HEK293T (cell line): ENCODE data around the gene ST8SIA2.
"Not testable (repeated sequence)": the region's sequence is repeated elsewhere in the genome, so short reads cannot be mapped to it uniquely, and the experiment has no call there.

ENCODE experiments used
- CTCF ChIA-PET: fragments of 350-600 bp; formaldehyde crosslinking; extraction: SDS; loops from one replicate; lab custom pipeline; 2021; ENCODE audit warnings: antibody characterized with exemption, inconsistent platforms; lab: Yijun Ruan, JAX
- POLR2A ChIA-PET: fragments of 350-600 bp; formaldehyde crosslinking; extraction: SDS; loops from one replicate; lab custom pipeline; 2020; ENCODE audit warnings: antibody characterized with exemption, inconsistent platforms; lab: Yijun Ruan, JAX
- DNase-seq: peaks from one replicate; pipeline ENCODE4 v3.0.0; 2012; ENCODE audit warnings: mixed read lengths; ENCODE audit errors: extremely low spot score
- ARNT ChIP-seq: fragments of 450-650 bp; IDR thresholded peaks from 2 replicates; pipeline ENCODE4 v1.6.1; 2017; ENCODE audit warnings: mild to moderate bottlenecking
- BHLHE40 ChIP-seq: fragments of 450-650 bp; IDR thresholded peaks from 2 replicates; pipeline ENCODE4 v1.6.1; 2016; ENCODE audit warnings: mild to moderate bottlenecking, moderate library complexity, borderline replicate concordance
- CTBP1 ChIP-seq: fragments of 450-650 bp; IDR thresholded peaks from 2 replicates; pipeline ENCODE4 v1.6.1; 2016; ENCODE audit warnings: borderline replicate concordance
- ELF4 ChIP-seq: fragments of 450-650 bp; IDR thresholded peaks from 2 replicates; pipeline ENCODE4 v1.6.1; 2017; ENCODE audit warnings: antibody characterized with exemption
- FOXA1 ChIP-seq: fragments of 450-650 bp; IDR thresholded peaks from 2 replicates; pipeline ENCODE4 v1.6.1; 2016; ENCODE audit warnings: mild to moderate bottlenecking
- FOXK2 ChIP-seq: fragments of 450-650 bp; IDR thresholded peaks from 2 replicates; pipeline ENCODE4 v1.6.1; 2016; ENCODE audit warnings: mild to moderate bottlenecking
- FOXM1 ChIP-seq: fragments of 450-650 bp; IDR thresholded peaks from 2 replicates; pipeline ENCODE4 v1.6.1; 2017; ENCODE audit warnings: mild to moderate bottlenecking, borderline replicate concordance
- HDGF ChIP-seq: fragments of 450-650 bp; IDR thresholded peaks from 2 replicates; pipeline ENCODE4 v1.6.1; 2017; ENCODE audit warnings: antibody characterized with exemption, borderline replicate concordance
- L3MBTL2 ChIP-seq: fragments of 450-650 bp; conservative IDR thresholded peaks from 2 replicates; pipeline ENCODE4 v1.6.1; 2016; ENCODE audit warnings: mild to moderate bottlenecking
- LEF1 ChIP-seq: fragments of 450-650 bp; IDR thresholded peaks from 2 replicates; pipeline ENCODE4 v1.6.1; 2017; ENCODE audit warnings: mild to moderate bottlenecking, borderline replicate concordance
- NFRKB ChIP-seq: fragments of 450-650 bp; IDR thresholded peaks from 2 replicates; pipeline ENCODE4 v1.6.1; 2016; ENCODE audit warnings: mild to moderate bottlenecking, moderate library complexity
- SP1 ChIP-seq: fragments of 450-650 bp; IDR thresholded peaks from 2 replicates; pipeline ENCODE4 v1.6.1; 2017
- SUZ12 ChIP-seq: fragments of 450-650 bp; IDR thresholded peaks from 2 replicates; pipeline ENCODE4 v1.6.1; 2016; ENCODE audit warnings: mild to moderate bottlenecking
- TARDBP ChIP-seq: fragments of 450-650 bp; IDR thresholded peaks from 2 replicates; pipeline ENCODE4 v1.6.1; 2016
- ZNF384 ChIP-seq: fragments of 450-650 bp; IDR thresholded peaks from 2 replicates; pipeline ENCODE4 v1.6.1; 2016
- TF ChIP-seq, protein P1 (sequence below): fragments of 450-650 bp; IDR thresholded peaks from 2 replicates; pipeline ENCODE4 v1.6.1; 2016

Gene ST8SIA2

DNA sequence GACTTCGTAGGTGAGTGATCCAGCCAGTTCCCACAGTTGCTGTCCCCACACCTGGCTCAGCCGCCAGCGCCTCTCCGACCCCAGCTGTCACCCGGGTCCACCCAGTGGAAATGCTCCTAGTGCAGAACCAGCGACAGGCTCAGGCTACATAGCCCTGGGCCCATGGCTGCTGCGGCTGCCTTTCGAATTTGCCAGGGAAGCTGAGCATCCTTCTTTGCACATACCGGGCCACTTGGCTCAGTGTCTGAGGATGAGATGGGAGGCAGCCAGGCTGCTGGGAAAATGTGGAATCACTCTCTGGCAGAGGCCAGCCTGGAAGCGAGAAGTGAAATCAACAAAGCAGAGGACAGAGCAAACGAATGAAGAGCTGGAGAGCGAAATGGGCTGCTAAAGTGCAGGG is 80.1 kb downstream of the ST8SIA2 start:
- CTCF ChIA-PET, result no interaction called here
- no peak for DNase-seq
- POLR2A ChIA-PET, result no interaction called here
- no peak for TF ChIP-seq SP1
- no peak for TF ChIP-seq TARDBP
- no peak for TF ChIP-seq HDGF
- TF ChIP-seq ZNF384, result no peak
- TF ChIP-seq LEF1, result no peak
- TF ChIP-seq FOXM1, result no peak
- no peak for TF ChIP-seq BHLHE40
- no peak for TF ChIP-seq FOXK2

DNA sequence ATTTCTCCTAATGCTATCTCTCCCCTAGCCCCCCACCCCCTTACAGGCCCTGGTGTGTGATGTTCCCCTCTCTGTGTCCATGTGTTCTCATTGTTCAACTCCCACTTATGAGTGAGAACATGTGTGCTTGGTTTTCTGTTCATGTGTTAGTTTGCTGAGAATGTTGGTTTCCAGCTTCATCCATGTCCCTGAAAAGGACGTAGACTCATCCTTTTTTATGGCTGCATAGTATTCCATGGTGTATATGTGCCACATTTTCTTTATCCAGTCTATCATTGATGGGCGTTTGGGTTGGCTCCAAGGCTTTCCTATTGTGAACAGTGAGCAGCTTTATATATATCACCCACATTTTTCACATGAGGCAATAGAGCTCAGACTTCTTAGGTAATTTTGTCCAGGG is 86.0 kb downstream of the ST8SIA2 start:
- DNase-seq, POLR2A ChIA-PET, CTCF ChIA-PET: not testable (repeated sequence)

DNA sequence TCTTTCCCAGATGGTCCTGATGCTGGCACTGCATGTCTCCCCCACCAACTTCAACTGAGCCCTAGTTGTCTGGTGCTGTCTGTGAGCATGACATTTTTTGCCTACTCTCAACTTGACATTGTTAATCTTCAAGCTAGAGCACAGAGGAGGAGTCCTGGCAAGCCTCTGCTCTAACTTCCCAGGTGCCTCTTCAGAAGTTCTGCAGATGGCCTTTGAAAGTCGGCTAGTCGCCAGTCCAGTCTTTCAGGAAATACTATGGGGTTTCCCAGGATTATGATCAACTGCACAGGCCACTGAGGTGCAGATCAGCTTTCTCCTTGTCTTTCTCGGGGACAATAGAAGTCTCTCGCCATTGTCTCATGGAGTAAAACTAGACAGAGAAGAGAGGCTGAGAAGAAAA is 86.7 kb downstream of the ST8SIA2 start:
- DNase-seq, result no peak
- TF ChIP-seq SP1 (no peak), FOXA1 (no peak), NFRKB (no peak), LEF1 (no peak), HDGF (no peak), ELF4 (no peak), TARDBP (no peak), ARNT (no peak), BHLHE40 (no peak), FOXM1 (no peak), L3MBTL2 (no peak), FOXK2 (no peak), SUZ12 (no peak), ZNF384 (no peak)
- TF ChIP-seq, protein P1, sequence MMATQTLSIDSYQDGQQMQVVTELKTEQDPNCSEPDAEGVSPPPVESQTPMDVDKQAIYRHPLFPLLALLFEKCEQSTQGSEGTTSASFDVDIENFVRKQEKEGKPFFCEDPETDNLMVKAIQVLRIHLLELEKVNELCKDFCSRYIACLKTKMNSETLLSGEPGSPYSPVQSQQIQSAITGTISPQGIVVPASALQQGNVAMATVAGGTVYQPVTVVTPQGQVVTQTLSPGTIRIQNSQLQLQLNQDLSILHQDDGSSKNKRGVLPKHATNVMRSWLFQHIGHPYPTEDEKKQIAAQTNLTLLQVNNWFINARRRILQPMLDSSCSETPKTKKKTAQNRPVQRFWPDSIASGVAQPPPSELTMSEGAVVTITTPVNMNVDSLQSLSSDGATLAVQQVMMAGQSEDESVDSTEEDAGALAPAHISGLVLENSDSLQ, result no peak
- CTCF ChIA-PET, result no interaction called here
- POLR2A ChIA-PET, result no interaction called here

DNA sequence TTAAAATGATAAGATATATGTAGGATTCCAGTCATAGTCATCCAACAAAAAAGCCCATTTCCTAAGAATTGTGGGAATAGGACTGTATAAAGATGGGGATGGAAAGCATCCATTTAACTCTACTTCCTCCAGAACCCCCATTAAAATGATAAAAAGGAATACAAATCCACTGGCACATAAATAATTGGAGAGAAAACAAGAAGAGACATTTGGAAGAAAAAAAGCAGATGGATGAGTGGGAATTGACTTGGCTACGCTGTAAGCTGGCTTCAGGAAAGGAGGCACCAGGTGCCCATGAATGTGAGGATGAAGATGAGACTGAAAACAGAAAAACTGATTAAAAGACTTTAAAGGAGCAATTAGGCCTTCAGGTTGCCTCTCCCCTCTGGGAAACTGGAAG is 91.8 kb downstream of the ST8SIA2 start:
- ChIA-PET POLR2A (no interaction called here), CTCF (no interaction called here)
- TF ChIP-seq ARNT, result no peak
- TF ChIP-seq, protein P1, result no peak
- no peak for TF ChIP-seq FOXK2
- no peak for TF ChIP-seq FOXA1
- TF ChIP-seq LEF1, result no peak
- TF ChIP-seq BHLHE40, result no peak
- TF ChIP-seq FOXM1, result no peak
- no peak for TF ChIP-seq SP1
- no peak for TF ChIP-seq CTBP1
- no peak for TF ChIP-seq ELF4
- TF ChIP-seq HDGF, result no peak
- no peak for TF ChIP-seq L3MBTL2
- no peak for DNase-seq

DNA sequence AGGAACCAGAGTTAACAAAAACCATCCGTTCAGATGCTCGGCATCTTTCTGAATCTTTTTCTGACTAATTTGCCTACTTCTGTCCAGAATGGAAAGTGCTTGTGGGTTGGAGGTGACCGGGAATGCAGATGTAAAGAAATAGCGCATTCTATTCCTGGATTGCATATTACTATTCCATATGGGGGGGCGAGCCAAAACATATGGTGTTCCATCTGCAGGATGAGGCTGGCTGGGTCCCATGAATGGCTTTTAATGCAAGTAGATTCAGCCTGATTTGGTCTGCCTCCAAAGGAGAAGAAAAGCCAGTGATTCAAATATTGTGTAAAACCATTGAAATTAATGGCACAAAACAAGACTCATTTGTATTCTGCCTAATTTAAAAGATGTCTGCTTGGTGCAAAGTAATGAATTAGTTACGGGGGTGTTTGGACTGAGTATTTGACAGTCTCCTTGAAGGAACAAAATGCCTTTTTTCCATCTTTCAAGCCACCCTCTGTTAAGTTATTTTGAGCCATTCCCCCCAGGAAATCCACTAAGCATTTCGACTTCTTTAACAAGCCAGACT is 99.0 kb downstream of the ST8SIA2 start:
- ChIA-PET POLR2A (no interaction called here), CTCF (no interaction called here)
- no peak for TF ChIP-seq SP1
- no peak for TF ChIP-seq CTBP1
- TF ChIP-seq FOXK2, result no peak
- TF ChIP-seq FOXA1, result no peak
- TF ChIP-seq TARDBP, result no peak
- TF ChIP-seq NFRKB, result no peak
- no peak for TF ChIP-seq BHLHE40
- no peak for TF ChIP-seq FOXM1
- TF ChIP-seq, protein P1, result no peak
- TF ChIP-seq ZNF384, result no peak
- TF ChIP-seq LEF1, result no peak
- no peak for TF ChIP-seq ARNT
- TF ChIP-seq ELF4, result no peak
- no peak for TF ChIP-seq SUZ12
- no peak for TF ChIP-seq HDGF
- no peak for TF ChIP-seq L3MBTL2
- no peak for DNase-seq

DNA sequence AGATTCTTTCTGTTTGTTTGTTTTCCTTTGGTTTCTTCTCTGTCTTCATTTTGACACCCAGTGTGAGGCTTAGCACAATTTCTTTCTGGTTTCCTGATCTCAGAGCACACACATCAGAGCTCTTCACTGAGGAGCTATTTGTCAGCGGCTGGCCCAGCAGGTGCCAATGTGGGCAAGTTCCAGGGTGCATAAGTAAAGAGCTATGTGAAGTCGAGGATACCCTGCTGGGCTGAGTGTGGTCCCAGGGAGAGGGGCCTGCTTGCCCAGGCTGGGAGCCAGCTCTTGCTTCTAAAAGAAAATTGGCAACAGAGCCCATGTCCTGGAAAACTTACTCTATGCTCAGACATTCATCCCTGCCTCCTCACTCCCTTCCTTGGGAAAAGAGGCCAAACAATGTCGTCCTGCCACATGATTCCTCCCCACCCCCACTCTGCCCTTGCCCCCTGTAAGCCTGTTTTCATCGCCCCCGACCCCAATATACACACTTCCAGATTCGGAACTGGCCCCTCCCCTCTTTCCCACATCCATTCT is 101.2 kb downstream of the ST8SIA2 start:
- ChIA-PET CTCF (no interaction called here), POLR2A (no interaction called here)
- no peak for DNase-seq
- TF ChIP-seq ELF4 (no peak), FOXK2 (no peak), HDGF (no peak), CTBP1 (no peak), BHLHE40 (no peak), NFRKB (no peak), TARDBP (no peak), ZNF384 (no peak), L3MBTL2 (no peak), SUZ12 (no peak), ARNT (no peak), SP1 (no peak), FOXM1 (no peak), LEF1 (no peak), FOXA1 (no peak)
- TF ChIP-seq, protein P1, result no peak
